Breast epithelium (tissue), 3 donors: ENCODE data around the gene DGKB.

ENCODE experiments used
- POLR2A ChIP-seq: fragments of 450-650 bp; IDR thresholded peaks from one replicate; pipeline ENCODE4 v1.6.1; 2016; ENCODE audit warnings: antibody characterized with exemption, mild to moderate bottlenecking, moderate library complexity
- TF ChIP-seq, protein P1 (sequence below), 3 donors: fragments of 450-650 bp; IDR thresholded peaks; one replicate each; pipeline ENCODE4 v1.5.1; 2016 to 2017; ENCODE audit warnings: antibody characterized with exemption in 3 of 3, mild to moderate bottlenecking in 3 of 3, moderate library complexity in 3 of 3

DNA sequence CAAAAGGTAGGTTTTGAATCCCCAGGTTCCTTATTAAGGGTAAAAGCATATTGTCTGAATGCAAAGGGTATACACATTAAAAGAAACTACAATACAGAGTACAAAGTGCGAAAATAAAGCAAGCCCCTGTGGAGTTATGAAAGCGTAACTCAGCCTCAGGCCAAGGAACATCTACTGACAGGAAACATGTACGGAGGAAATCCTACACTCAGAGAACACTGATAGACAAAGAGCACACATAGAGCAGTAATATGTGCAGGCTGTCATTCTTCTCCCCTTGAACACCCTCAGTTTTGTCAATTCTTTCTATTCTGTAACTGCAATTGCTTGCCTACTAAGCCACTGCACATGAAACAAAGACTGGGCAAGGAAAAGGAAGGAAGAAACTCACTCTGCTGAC is 150.2 kb downstream of the DGKB start:
- TF ChIP-seq, protein P1, sequence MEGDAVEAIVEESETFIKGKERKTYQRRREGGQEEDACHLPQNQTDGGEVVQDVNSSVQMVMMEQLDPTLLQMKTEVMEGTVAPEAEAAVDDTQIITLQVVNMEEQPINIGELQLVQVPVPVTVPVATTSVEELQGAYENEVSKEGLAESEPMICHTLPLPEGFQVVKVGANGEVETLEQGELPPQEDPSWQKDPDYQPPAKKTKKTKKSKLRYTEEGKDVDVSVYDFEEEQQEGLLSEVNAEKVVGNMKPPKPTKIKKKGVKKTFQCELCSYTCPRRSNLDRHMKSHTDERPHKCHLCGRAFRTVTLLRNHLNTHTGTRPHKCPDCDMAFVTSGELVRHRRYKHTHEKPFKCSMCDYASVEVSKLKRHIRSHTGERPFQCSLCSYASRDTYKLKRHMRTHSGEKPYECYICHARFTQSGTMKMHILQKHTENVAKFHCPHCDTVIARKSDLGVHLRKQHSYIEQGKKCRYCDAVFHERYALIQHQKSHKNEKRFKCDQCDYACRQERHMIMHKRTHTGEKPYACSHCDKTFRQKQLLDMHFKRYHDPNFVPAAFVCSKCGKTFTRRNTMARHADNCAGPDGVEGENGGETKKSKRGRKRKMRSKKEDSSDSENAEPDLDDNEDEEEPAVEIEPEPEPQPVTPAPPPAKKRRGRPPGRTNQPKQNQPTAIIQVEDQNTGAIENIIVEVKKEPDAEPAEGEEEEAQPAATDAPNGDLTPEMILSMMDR (IDR thresholded peaks at IDR 0.05), result no peak
- no peak for TF ChIP-seq POLR2A
